LoVo (cell line): ENCODE results near the gene KCND3.

Experiments
- DNase-seq: peaks from one replicate; pipeline ENCODE4 v3.0.0-alpha.2; 2016; ENCODE audit warnings: low spot score

The KCND3 gene

GRCh38 chr1:111880881-111881837 lies 108.3 kb downstream of the KCND3 start:
- no peak for DNase-seq

GRCh38 chr1:111879081-111879480 lies 110.4 kb downstream of the KCND3 start:
- DNase-seq: no peak

- DNase-seq: no peak
Measured at GRCh38 chr1:111878649-111879048, 110.8 kb downstream of the KCND3 start.

GRCh38 chr1:111878091-111878490 lies 111.4 kb downstream of the KCND3 start:
- no peak for DNase-seq

GRCh38 chr1:111876631-111877030 lies 112.8 kb downstream of the KCND3 start:
- DNase-seq: no peak

- DNase-seq: no peak
Measured at GRCh38 chr1:111875640-111876039, 113.8 kb downstream of the KCND3 start.

- DNase-seq: no peak
Measured at GRCh38 chr1:111873460-111874030, 115.9 kb downstream of the KCND3 start.

GRCh38 chr1:111870181-111870580 lies 119.3 kb downstream of the KCND3 start:
- DNase-seq: no peak

GRCh38 chr1:111867868-111868440 lies 121.5 kb downstream of the KCND3 start:
- no peak for DNase-seq

GRCh38 chr1:111864862-111865261 lies 124.6 kb downstream of the KCND3 start:
- DNase-seq: no peak

- DNase-seq: no peak
Measured at GRCh38 chr1:111863401-111863800, 126.1 kb downstream of the KCND3 start.

GRCh38 chr1:111862599-111862998 lies 126.9 kb downstream of the KCND3 start:
- no peak for DNase-seq

GRCh38 chr1:111861523-111861922 lies 127.9 kb downstream of the KCND3 start:
- no peak for DNase-seq

GRCh38 chr1:111857194-111857651 lies 132.2 kb downstream of the KCND3 start:
- no peak for DNase-seq

GRCh38 chr1:111856411-111857185 lies 132.9 kb downstream of the KCND3 start:
- DNase-seq: no peak

- no peak for DNase-seq
Measured at GRCh38 chr1:111855260-111855659, 134.2 kb downstream of the KCND3 start.

- DNase-seq: no peak
Measured at GRCh38 chr1:111852261-111852721, 137.2 kb downstream of the KCND3 start.

- DNase-seq: no peak
Measured at GRCh38 chr1:111851552-111851951, 137.9 kb downstream of the KCND3 start.

- no peak for DNase-seq
Measured at GRCh38 chr1:111850109-111850508, 139.4 kb downstream of the KCND3 start.

GRCh38 chr1:111848852-111849545 lies 140.5 kb downstream of the KCND3 start:
- no peak for DNase-seq

- no peak for DNase-seq
Measured at GRCh38 chr1:111847466-111847865, 142.0 kb downstream of the KCND3 start.
